ENCODE measurements around the gene MT1B. TPM values are rescaled to one million over a fixed set of nuclear protein-coding genes. Genes with fewer than 3 reads are reported as not detected.

The MT1B gene
- total RNA-seq, 2 donors from 2014 or later: not detected

GRCh38 chr16:56640076-56640475 is 11.6 kb upstream of the MT1B start:
- Histone ChIP-seq H3K27me3 (peaks cover 7% of the 10 kb centered on the region), H3K9me3 (no peaks in the 10 kb centered on the region), H3K4me3 (no peak overlapping the region), H3K27ac (no peak overlapping the region), H3K36me3 (no peaks in the 10 kb centered on the region), H3K4me1 (no peaks in the 10 kb centered on the region), H3K9ac (ENCODE audit: low read depth in 2 of 2, low read length in 2 of 2) (no peak overlapping the region)
- intact Hi-C loops (cut with DNase I): no loop called here
- no peak for DNase-seq
- TF ChIP-seq CTCF (IDR thresholded peaks at IDR 0.05): no peak

- Histone ChIP-seq H3K9me3 (no peaks in the 10 kb centered on the region), H3K4me3 (no peak overlapping the region), H3K27ac (no peak overlapping the region), H3K4me1 (no peaks in the 10 kb centered on the region), H3K36me3 (no peaks in the 10 kb centered on the region), H3K9ac (ENCODE audit: low read depth in 2 of 2, low read length in 2 of 2) (no peak overlapping the region), H3K27me3 (peaks cover 5% of the 10 kb centered on the region)
- no peak for DNase-seq
- intact Hi-C loops (cut with DNase I): no loop called here
- no peak for TF ChIP-seq CTCF (IDR thresholded peaks at IDR 0.05)
Measured at GRCh38 chr16:56641166-56641565, 10.5 kb upstream of the MT1B start.

GRCh38 chr16:56643080-56643778 is 8.5 kb upstream of the MT1B start:
- intact Hi-C loops (cut with DNase I): no loop called here
- no peaks in the 10 kb centered on the region for H3K4me1 ChIP-seq
- H3K27ac ChIP-seq: no peak overlapping the region
- no peak for TF ChIP-seq CTCF (IDR thresholded peaks at IDR 0.05)
- H3K36me3 ChIP-seq: no peaks in the 10 kb centered on the region
- DNase-seq: peak; percentile 90
- H3K9me3 ChIP-seq: no peaks in the 10 kb centered on the region
- H3K27me3 ChIP-seq: no peaks in the 10 kb centered on the region
- H3K9ac ChIP-seq (ENCODE audit: low read depth in 2 of 2, low read length in 2 of 2): peak overlapping the region; percentile 44 to 48
- H3K4me3 ChIP-seq: peak overlapping the region; percentile 19

GRCh38 chr16:56643833-56644232 is 7.9 kb upstream of the MT1B start:
- intact Hi-C loops (cut with DNase I): no loop called here
- no peak for TF ChIP-seq CTCF (IDR thresholded peaks at IDR 0.05)
- Histone ChIP-seq H3K36me3 (no peaks in the 10 kb centered on the region), H3K9ac (ENCODE audit: low read depth in 2 of 2, low read length in 2 of 2) (peak overlapping the region in 1 of 2 donors; percentile 44), H3K27me3 (no peaks in the 10 kb centered on the region), H3K4me3 (peak overlapping the region; percentile 19), H3K4me1 (no peaks in the 10 kb centered on the region), H3K27ac (no peak overlapping the region), H3K9me3 (no peaks in the 10 kb centered on the region)
- DNase-seq: no peak

- no peak for TF ChIP-seq CTCF (IDR thresholded peaks at IDR 0.05)
- intact Hi-C loops (cut with DNase I): no loop called here
Measured at GRCh38 chr16:56645311-56645710, 6.4 kb upstream of the MT1B start.

More at GRCh38 chr16:56645311-56645710, 6.4 kb upstream of the MT1B start:
- no peak overlapping the region for H3K27ac ChIP-seq
- no peaks in the 10 kb centered on the region for H3K36me3 ChIP-seq
- H3K4me1 ChIP-seq: no peaks in the 10 kb centered on the region
- no peaks in the 10 kb centered on the region for H3K9me3 ChIP-seq
- H3K4me3 ChIP-seq: no peak overlapping the region
- no peaks in the 10 kb centered on the region for H3K27me3 ChIP-seq
- no peak overlapping the region for H3K9ac ChIP-seq (ENCODE audit: low read depth in 2 of 2, low read length in 2 of 2)
- no peak for DNase-seq
